Measurements from ENCODE around the gene FOCAD. TPM values are rescaled to one million over a fixed set of nuclear protein-coding genes. Genes with fewer than 3 reads are reported as not detected.

The FOCAD gene
- total RNA-seq, 1 experiment from 2014 or later, result 40.7 TPM

DNA sequence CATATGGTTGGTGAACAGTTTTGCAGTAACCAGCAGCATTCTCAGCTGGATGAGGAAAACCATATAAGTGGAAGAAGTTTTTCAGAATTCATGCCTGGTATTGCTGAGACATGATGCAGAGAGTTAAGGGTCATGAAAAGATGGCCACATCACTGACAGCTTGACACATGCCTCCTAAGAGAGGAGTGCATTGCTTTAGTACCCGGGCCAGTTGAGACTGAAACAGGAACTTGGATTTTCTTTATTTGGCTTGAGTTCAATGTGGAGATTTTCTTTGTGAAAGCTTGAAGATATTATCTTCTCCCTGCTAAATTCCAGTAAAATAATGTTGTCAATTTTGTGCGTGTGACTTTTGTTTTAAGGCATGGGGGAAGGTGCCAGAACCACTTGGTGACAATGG lies 311.6 kb downstream of the FOCAD start:
- Histone ChIP-seq H3K9me3 (ENCODE audit: control insufficient read depth in 1 of 2, insufficient read depth in 1 of 2, low read depth in 1 of 2, low read length in 2 of 2) (no peaks in the 10 kb centered on the region), H3K79me2 (ENCODE audit: insufficient read depth, low read length) (no peaks in the 10 kb centered on the region), H3K9me2 (ENCODE audit: insufficient read depth) (no peaks in the 10 kb centered on the region), H3K4me1 (ENCODE audit: control insufficient read depth in 1 of 2, insufficient read depth in 2 of 2, low read length in 2 of 2) (no peaks in the 10 kb centered on the region), H3K27ac (ENCODE audit: low read depth, low read length) (no peak overlapping the region), H3K9ac (ENCODE audit: low read length) (no peak overlapping the region), H4K20me1 (ENCODE audit: insufficient read depth) (no peaks in the 10 kb centered on the region), H3K4me2 (ENCODE audit: low read length) (no peak overlapping the region), H3K4me3 (replicated peaks in 1 of 2; ENCODE audit: low read depth in 1 of 2, low read length in 2 of 2) (no peak overlapping the region), H2AFZ (ENCODE audit: low read depth, low read length, poor library complexity, severe bottlenecking) (no peak overlapping the region), H3K36me3 (ENCODE audit: control insufficient read depth in 1 of 2, insufficient read depth in 2 of 2, low read length in 2 of 2) (no peaks in the 10 kb centered on the region), H3K27me3 (ENCODE audit: insufficient read depth, low read length) (no peaks in the 10 kb centered on the region)
- CTCF ChIA-PET, result no interaction called here
- no peak for TF ChIP-seq EGR1 (IDR thresholded peaks at IDR 0.05; ENCODE audit: low read depth)
- TF ChIP-seq SIN3A (IDR thresholded peaks at IDR 0.05; ENCODE audit: low read depth), result no peak
- TF ChIP-seq, protein P1, sequence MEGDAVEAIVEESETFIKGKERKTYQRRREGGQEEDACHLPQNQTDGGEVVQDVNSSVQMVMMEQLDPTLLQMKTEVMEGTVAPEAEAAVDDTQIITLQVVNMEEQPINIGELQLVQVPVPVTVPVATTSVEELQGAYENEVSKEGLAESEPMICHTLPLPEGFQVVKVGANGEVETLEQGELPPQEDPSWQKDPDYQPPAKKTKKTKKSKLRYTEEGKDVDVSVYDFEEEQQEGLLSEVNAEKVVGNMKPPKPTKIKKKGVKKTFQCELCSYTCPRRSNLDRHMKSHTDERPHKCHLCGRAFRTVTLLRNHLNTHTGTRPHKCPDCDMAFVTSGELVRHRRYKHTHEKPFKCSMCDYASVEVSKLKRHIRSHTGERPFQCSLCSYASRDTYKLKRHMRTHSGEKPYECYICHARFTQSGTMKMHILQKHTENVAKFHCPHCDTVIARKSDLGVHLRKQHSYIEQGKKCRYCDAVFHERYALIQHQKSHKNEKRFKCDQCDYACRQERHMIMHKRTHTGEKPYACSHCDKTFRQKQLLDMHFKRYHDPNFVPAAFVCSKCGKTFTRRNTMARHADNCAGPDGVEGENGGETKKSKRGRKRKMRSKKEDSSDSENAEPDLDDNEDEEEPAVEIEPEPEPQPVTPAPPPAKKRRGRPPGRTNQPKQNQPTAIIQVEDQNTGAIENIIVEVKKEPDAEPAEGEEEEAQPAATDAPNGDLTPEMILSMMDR (IDR thresholded peaks at IDR 0.05 in 2 of 3, conservative IDR thresholded peaks at IDR 0.05 in 1 of 3; ENCODE audit: borderline replicate concordance in 1 of 3, insufficient read depth in 1 of 3, low read depth in 2 of 3, low read length in 2 of 3), result no peak
- no peak for TF ChIP-seq ZNF274 (IDR thresholded peaks at IDR 0.05; ENCODE audit: low read depth, low read length)
- no peak for TF ChIP-seq EZH2 (IDR thresholded peaks at IDR 0.05)
- TF ChIP-seq CBX3 (IDR thresholded peaks at IDR 0.05; ENCODE audit: low read depth), result no peak
- TF ChIP-seq POLR2AphosphoS5 (IDR thresholded peaks at IDR 0.05; ENCODE audit: low read depth, low read length), result no peak
- no peak for TF ChIP-seq POLR2A (IDR thresholded peaks at IDR 0.05; ENCODE audit: borderline replicate concordance, extremely low read depth, insufficient read depth, insufficient read length)
- no peak for TF ChIP-seq SRF (IDR thresholded peaks at IDR 0.05; ENCODE audit: low read depth)
- TF ChIP-seq, protein P2, sequence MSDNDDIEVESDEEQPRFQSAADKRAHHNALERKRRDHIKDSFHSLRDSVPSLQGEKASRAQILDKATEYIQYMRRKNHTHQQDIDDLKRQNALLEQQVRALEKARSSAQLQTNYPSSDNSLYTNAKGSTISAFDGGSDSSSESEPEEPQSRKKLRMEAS (IDR thresholded peaks at IDR 0.05), result no peak
- TF ChIP-seq ELF1 (IDR thresholded peaks at IDR 0.05; ENCODE audit: borderline replicate concordance, low read depth), result no peak
- no peak for TF ChIP-seq TCF7L2 (IDR thresholded peaks at IDR 0.05; ENCODE audit: borderline replicate concordance, extremely low read depth, insufficient read depth, insufficient read length)
- TF ChIP-seq RAD21 (IDR thresholded peaks at IDR 0.05; ENCODE audit: low read depth), result no peak
- TF ChIP-seq, protein P3, sequence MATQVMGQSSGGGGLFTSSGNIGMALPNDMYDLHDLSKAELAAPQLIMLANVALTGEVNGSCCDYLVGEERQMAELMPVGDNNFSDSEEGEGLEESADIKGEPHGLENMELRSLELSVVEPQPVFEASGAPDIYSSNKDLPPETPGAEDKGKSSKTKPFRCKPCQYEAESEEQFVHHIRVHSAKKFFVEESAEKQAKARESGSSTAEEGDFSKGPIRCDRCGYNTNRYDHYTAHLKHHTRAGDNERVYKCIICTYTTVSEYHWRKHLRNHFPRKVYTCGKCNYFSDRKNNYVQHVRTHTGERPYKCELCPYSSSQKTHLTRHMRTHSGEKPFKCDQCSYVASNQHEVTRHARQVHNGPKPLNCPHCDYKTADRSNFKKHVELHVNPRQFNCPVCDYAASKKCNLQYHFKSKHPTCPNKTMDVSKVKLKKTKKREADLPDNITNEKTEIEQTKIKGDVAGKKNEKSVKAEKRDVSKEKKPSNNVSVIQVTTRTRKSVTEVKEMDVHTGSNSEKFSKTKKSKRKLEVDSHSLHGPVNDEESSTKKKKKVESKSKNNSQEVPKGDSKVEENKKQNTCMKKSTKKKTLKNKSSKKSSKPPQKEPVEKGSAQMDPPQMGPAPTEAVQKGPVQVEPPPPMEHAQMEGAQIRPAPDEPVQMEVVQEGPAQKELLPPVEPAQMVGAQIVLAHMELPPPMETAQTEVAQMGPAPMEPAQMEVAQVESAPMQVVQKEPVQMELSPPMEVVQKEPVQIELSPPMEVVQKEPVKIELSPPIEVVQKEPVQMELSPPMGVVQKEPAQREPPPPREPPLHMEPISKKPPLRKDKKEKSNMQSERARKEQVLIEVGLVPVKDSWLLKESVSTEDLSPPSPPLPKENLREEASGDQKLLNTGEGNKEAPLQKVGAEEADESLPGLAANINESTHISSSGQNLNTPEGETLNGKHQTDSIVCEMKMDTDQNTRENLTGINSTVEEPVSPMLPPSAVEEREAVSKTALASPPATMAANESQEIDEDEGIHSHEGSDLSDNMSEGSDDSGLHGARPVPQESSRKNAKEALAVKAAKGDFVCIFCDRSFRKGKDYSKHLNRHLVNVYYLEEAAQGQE (IDR thresholded peaks at IDR 0.05; ENCODE audit: low read depth), result no peak
- no peak for TF ChIP-seq FOSL1 (IDR thresholded peaks at IDR 0.05; ENCODE audit: low read depth)
- no peak for TF ChIP-seq ZFX (IDR thresholded peaks at IDR 0.05)
- TF ChIP-seq, protein P4, sequence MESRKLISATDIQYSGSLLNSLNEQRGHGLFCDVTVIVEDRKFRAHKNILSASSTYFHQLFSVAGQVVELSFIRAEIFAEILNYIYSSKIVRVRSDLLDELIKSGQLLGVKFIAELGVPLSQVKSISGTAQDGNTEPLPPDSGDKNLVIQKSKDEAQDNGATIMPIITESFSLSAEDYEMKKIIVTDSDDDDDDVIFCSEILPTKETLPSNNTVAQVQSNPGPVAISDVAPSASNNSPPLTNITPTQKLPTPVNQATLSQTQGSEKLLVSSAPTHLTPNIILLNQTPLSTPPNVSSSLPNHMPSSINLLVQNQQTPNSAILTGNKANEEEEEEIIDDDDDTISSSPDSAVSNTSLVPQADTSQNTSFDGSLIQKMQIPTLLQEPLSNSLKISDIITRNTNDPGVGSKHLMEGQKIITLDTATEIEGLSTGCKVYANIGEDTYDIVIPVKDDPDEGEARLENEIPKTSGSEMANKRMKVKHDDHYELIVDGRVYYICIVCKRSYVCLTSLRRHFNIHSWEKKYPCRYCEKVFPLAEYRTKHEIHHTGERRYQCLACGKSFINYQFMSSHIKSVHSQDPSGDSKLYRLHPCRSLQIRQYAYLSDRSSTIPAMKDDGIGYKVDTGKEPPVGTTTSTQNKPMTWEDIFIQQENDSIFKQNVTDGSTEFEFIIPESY (IDR thresholded peaks at IDR 0.05; ENCODE audit: extremely low read depth, insufficient replicate concordance, low read length), result no peak
- no peak for TF ChIP-seq YY1 (IDR thresholded peaks at IDR 0.05; ENCODE audit: extremely low read depth, insufficient replicate concordance, low read depth, low read length)
- no peak for TF ChIP-seq SP1 (IDR thresholded peaks at IDR 0.05; ENCODE audit: low read depth)
- RAD21 ChIA-PET (ENCODE audit: low non-redundant PET in 1 of 2, low total read pairs in 2 of 2, uncharacterized antibody in 2 of 2, unreplicated experiment in 2 of 2), result no interaction called here
- BruUV-seq (replicated peaks), result no TSS peak
- intact Hi-C loops (cut with micrococcal nuclease), result no loop called here
- ATAC-seq (no peak), DNase-seq (ENCODE audit: low read depth, low spot score) (no peak)
- POLR2A ChIA-PET, result no interaction called here

All from HCT116 (cell line).